Astrocyte of the spinal cord (primary cell): ENCODE measurements around the gene MAN2B1.
A peak's percentile ranks its signal among the peaks of the same experiment; 100 is the strongest.
"Not testable (repeated sequence)": the region's sequence is repeated elsewhere in the genome, so short reads cannot be mapped to it uniquely, and the experiment has no call there.

Experiments used
- DNase-seq: peaks from one replicate; pipeline ENCODE4 v3.0.0; 2011; ENCODE audit warnings: low read depth, low spot score
- H3K4me3 ChIP-seq: 2 replicates; pipeline ENCODE4 v1.5.1; 2011; ENCODE audit warnings: low read depth, mild to moderate bottlenecking, low read length, moderate library complexity
- CTCF ChIP-seq: IDR thresholded peaks from 2 replicates; pipeline ENCODE4 v1.5.1; 2012; ENCODE audit warnings: low read depth, mild to moderate bottlenecking, low read length, inconsistent platforms
- in situ Hi-C: cut with HindIII; loops from 2 replicates; pipeline ENCODE4 v1.10.0; 2017; ENCODE audit warnings: low sequenced_read_pairs

MAN2B1 gene

GRCh38 chr19:12649941-12650340 is 16.6 kb downstream of the MAN2B1 start:
- in situ Hi-C loops, result no loop called here
- TF ChIP-seq CTCF, result no peak
- H3K4me3 ChIP-seq, result no peak overlapping the region
- DNase-seq, result no peak

GRCh38 chr19:12648088-12648487 is 18.5 kb downstream of the MAN2B1 start:
- in situ Hi-C loops, result no loop called here
- H3K4me3 ChIP-seq, result no peak overlapping the region
- TF ChIP-seq CTCF, result peak; percentile 42
- no peak for DNase-seq

GRCh38 chr19:12647490-12648071 is 19.0 kb downstream of the MAN2B1 start:
- in situ Hi-C loops, result no loop called here
- no peak overlapping the region for H3K4me3 ChIP-seq
- no peak for DNase-seq
- no peak for TF ChIP-seq CTCF

GRCh38 chr19:12647047-12647446 is 19.5 kb downstream of the MAN2B1 start:
- in situ Hi-C loops, result no loop called here
- DNase-seq, result no peak
- no peak overlapping the region for H3K4me3 ChIP-seq
- no peak for TF ChIP-seq CTCF

GRCh38 chr19:12646551-12646950 is 20.0 kb downstream of the MAN2B1 start:
- H3K4me3 ChIP-seq, result no peak overlapping the region
- DNase-seq, result no peak
- in situ Hi-C loops, result no loop called here
- no peak for TF ChIP-seq CTCF

- in situ Hi-C loops, result not testable (repeated sequence)
Measured at GRCh38 chr19:12643716-12644115, 22.8 kb downstream of the MAN2B1 start.

GRCh38 chr19:12642506-12642905 is 24.0 kb downstream of the MAN2B1 start:
- H3K4me3 ChIP-seq, result no peak overlapping the region
- in situ Hi-C loops, result no loop called here
- TF ChIP-seq CTCF, result no peak
- DNase-seq, result no peak

More at GRCh38 chr19:12643716-12644115, 22.8 kb downstream of the MAN2B1 start:
- H3K4me3 ChIP-seq, DNase-seq: not testable (repeated sequence)
